Measurements from ENCODE around the gene CIB1. TPM values are rescaled to one million over a fixed set of nuclear protein-coding genes. Genes with fewer than 3 reads are reported as not detected.

CIB1 gene
- 26.0 and 29.1 TPM in 2 replicates for total RNA-seq (2021; fragmentation: NEBNext Ultra II Directional; extraction: Animal tissue kit (Norgen Biotek cat#: 25700))
- 50.4 and 63.5 TPM in 2 replicates for polyA plus RNA-seq (2011; rRNA removed)
- 38.4 TPM for polyA plus RNA-seq (2011; cell fraction: cytosol; rRNA removed)
- polyA plus RNA-seq (2011; cell fraction: nucleus; rRNA removed) = 45.0 TPM
- polyA plus RNA-seq (2012, experiment 1 of 2) = 23.9 to 40.2 TPM (median 38.3 TPM) in 4 replicates
- 39.5 TPM for polyA plus RNA-seq (2012, experiment 2 of 2)
- 34.1 TPM for polyA plus RNA-seq (2013, experiment 1 of 2)
- 34.8 TPM for polyA plus RNA-seq (2013, experiment 2 of 2)
- 11.5 and 15.4 TPM in 2 replicates for polyA minus RNA-seq (2011; rRNA and poly(A)+ RNA removed)
- polyA minus RNA-seq (2011; cell fraction: cytosol; rRNA and poly(A)+ RNA removed) = 10.4 TPM
- 5.3 TPM for polyA minus RNA-seq (2011; cell fraction: nucleus; rRNA and poly(A)+ RNA removed)
- long read RNA-seq, experiment 1, transcript CIB1-201 (7 exons, 1,247 nt) = major isoform, 37 of 51 reads
- long read RNA-seq, experiment 1, partial matches to known transcripts = 5 of 51 reads
- long read RNA-seq, experiment 1, other reads (novel, unspliced or antisense) = 8 of 51 reads
- long read RNA-seq, experiment 2, transcript CIB1-201 (7 exons, 1,247 nt) = major isoform, 81 of 91 reads
- long read RNA-seq, experiment 2, partial matches to known transcripts = 0 of 91 reads
- long read RNA-seq, experiment 2, other reads (novel, unspliced or antisense) = 9 of 91 reads

DNA sequence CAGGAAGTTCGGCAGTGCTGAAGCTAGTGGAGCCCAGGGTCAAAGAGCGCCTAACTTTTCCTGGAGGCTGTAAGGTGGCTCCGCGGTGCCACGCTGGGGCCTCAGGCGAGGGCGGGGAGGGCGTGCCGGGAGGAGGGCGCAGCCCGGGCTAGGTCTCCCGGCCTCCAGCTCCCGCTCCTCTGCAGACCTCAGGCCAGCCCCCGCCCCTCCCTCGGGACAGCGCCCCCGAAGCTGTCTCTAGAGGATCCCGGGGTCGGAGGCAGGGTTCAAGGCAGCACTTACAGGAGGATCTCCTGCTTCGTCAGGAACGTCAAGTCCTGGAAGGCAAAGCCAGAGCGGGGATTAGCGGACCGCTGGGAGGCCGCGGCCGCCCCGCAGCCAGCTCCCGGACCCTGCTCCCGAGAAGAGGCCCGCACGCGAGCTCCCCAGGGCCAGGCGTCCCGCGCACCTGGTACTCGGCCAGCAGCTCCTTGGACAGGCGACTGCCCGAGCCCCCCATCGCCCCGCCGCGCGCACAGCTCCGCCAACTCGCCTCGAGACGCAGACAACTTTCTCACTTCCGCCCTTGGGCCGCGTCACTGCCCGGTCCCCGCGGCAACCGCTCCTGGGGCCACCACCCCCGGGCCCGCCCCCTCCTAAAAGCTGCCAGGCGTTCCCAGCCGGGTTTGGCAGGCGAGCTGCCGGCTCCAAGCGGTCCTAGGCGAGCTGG, at the start of gene CIB1:
Gene CIB1 (minus strand): TSS at position 555 of the 709 bp plus-strand sequence. CDS start 56 bp downstream, at position 499.
- H3K79me2 ChIP-seq (ENCODE audit: control insufficient read depth in 1 of 2, insufficient read depth in 2 of 2, low read length in 2 of 2) = no peaks in the 10 kb centered on the region
- peaks cover 0 to 9% (median 7%) of the 10 kb centered on the region in 4 experiments; a peak in 4 of 8 replicates for H3K36me3 ChIP-seq (ENCODE audit: control insufficient read depth in 2 of 4, insufficient read depth in 4 of 4, low read length in 3 of 4)
- CTCF ChIA-PET (ENCODE audit: partially characterized antibody) = interaction anchor here (0.5 to 4.6 kb wide), 32 partner anchors 8 to 472 kb away, joined by 3 to 47 read pairs (median 4); partner anchors contain the start of genes IDH2, NGRN and TTLL13
- DNase-seq (ENCODE audit: low read depth in 1 of 2, low spot score in 2 of 2) (peak; percentile 76 to 94), FAIRE-seq (no peak)
- H4K20me1 ChIP-seq (replicated peaks in 1 of 2; ENCODE audit: control insufficient read depth in 1 of 2, insufficient read depth in 2 of 2, low read length in 2 of 2) = peaks cover 0 to 4% of the 10 kb centered on the region in 2 experiments
- H3K18ac ChIP-seq (ENCODE audit: extremely low read depth, low read length) = no peak within 1 kb of the TSS
- H3K79me1 ChIP-seq (ENCODE audit: low read depth, low read length) = peaks cover 6% of the 10 kb centered on the region
- POLR2A ChIA-PET (ENCODE audit: partially characterized antibody) = interaction anchor here (0.8 to 2.3 kb wide), 8 partner anchors 9 to 58 kb away, joined by 3 to 12 read pairs (median 4); partner anchors contain the start of genes SEMA4B and TTLL13
- no peak within 1 kb of the TSS for H2BK15ac ChIP-seq (ENCODE audit: low read length)
- H3K14ac ChIP-seq (ENCODE audit: insufficient read length) = no peak within 1 kb of the TSS
- no peaks in the 10 kb centered on the region for H3K27me3 ChIP-seq (replicated peaks in 1 of 4; ENCODE audit: control insufficient read depth in 3 of 4, extremely low read depth in 1 of 4, insufficient read depth in 3 of 4, low read length in 3 of 4)
- no peak within 1 kb of the TSS for H3K23ac ChIP-seq (ENCODE audit: insufficient read length)
- no peak within 1 kb of the TSS for H4K91ac ChIP-seq (replicated peaks; ENCODE audit: insufficient read length, low read length)
- H3K23me2 ChIP-seq (ENCODE audit: low read depth, low read length) = peaks cover 5% of the 10 kb centered on the region
- H2AFZ ChIP-seq (ENCODE audit: low read length) = no peak within 1 kb of the TSS; the same call in 1 of the 2 replicates
- peak within 1 kb of the TSS; percentile 57 to 76 (median 73) for H3K4me3 ChIP-seq (ENCODE audit: extremely low read depth in 1 of 4, insufficient read depth in 2 of 4, low read depth in 3 of 4, low read length in 4 of 4)
- peaks cover 0 to 6% (median under 1%) of the 10 kb centered on the region in 4 experiments; a peak in 4 of 7 replicates for H3K4me1 ChIP-seq (replicated peaks in 1 of 4; ENCODE audit: control insufficient read depth in 3 of 4, insufficient read depth in 4 of 4, low read length in 3 of 4)
- no peak within 1 kb of the TSS for H2BK120ac ChIP-seq (replicated peaks; ENCODE audit: low read depth, low read length)
- no peaks in the 10 kb centered on the region for H3K9me3 ChIP-seq (ENCODE audit: insufficient read depth in 2 of 2, low read depth in 1 of 2, low read length in 1 of 2)
- H3K4me2 ChIP-seq (ENCODE audit: insufficient read depth in 1 of 2, low read depth in 2 of 2, low read length in 2 of 2) = peak within 1 kb of the TSS; percentile 57 to 86
- no peak within 1 kb of the TSS for H3K27ac ChIP-seq (ENCODE audit: low read depth, low read length)
- WGBS, 2 experiments (ENCODE audit: extremely low coverage in 1 of 2, insufficient coverage in 1 of 2, insufficient read length in 1 of 2, insufficient replicate concordance in 2 of 2, low coverage in 1 of 2, low lambda C conversion rate in 2 of 2, missing lambda C conversion rate in 1 of 2) = 4% methylated on average over 27 of the region's 63 CpGs; no CpG with 5 or more reads in 1 of the 2 experiments
- no peak within 1 kb of the TSS for H3K56ac ChIP-seq (replicated peaks; ENCODE audit: insufficient read length, low read depth, low read length)
- peak within 1 kb of the TSS; percentile 28 for H3K4ac ChIP-seq (replicated peaks; ENCODE audit: insufficient read length, low read depth, low read length)
- no peak within 1 kb of the TSS for H2AK5ac ChIP-seq (ENCODE audit: low read depth, low read length)
- no peak within 1 kb of the TSS for H2BK20ac ChIP-seq (ENCODE audit: low read length)
- H4K5ac ChIP-seq (ENCODE audit: insufficient read length, low read depth, low read length) = no peak within 1 kb of the TSS
- no peak within 1 kb of the TSS for H2BK12ac ChIP-seq (ENCODE audit: low read depth, low read length)
- H2BK5ac ChIP-seq (ENCODE audit: low read depth, low read length) = no peak within 1 kb of the TSS
- H4K8ac ChIP-seq (ENCODE audit: extremely low read depth, insufficient read depth, low read length) = peak within 1 kb of the TSS; percentile 88; the same call in 1 of the 2 replicates
- peak within 1 kb of the TSS; percentile 35 to 59 (median 50) for H3K9ac ChIP-seq (replicated peaks in 1 of 4; ENCODE audit: extremely low read depth in 1 of 4, low read depth in 3 of 4, low read length in 3 of 4)
- TF ChIP-seq TBP (IDR thresholded peaks at IDR 0.05; ENCODE audit: low read depth, low read length) = no peak
- no peak for TF ChIP-seq HDAC2 (IDR thresholded peaks at IDR 0.05; ENCODE audit: borderline replicate concordance in 1 of 2, low read depth in 2 of 2, low read length in 2 of 2)
- no peak for TF ChIP-seq JUND (IDR thresholded peaks at IDR 0.05; ENCODE audit: low read length)
- no peak for TF ChIP-seq CHD1 (IDR thresholded peaks at IDR 0.05; ENCODE audit: low read depth, low read length)
- peak; percentile 34; the same call in 1 of the 2 replicates for TF ChIP-seq EGR1 (IDR thresholded peaks at IDR 0.05; ENCODE audit: borderline replicate concordance, low read depth, low read length)
- no peak for TF ChIP-seq SUZ12 (IDR thresholded peaks at IDR 0.05; ENCODE audit: low read length)
- TF ChIP-seq TCF12 (IDR thresholded peaks at IDR 0.05; ENCODE audit: low read depth, low read length) = no peak
- peak in 1 of 2 experiments; percentile 67; a peak in 2 of 3 replicates for TF ChIP-seq POLR2A (IDR thresholded peaks at IDR 0.05; ENCODE audit: control extremely low read depth in 1 of 2, low read depth in 2 of 2, low read length in 2 of 2)
- TF ChIP-seq SIN3A (conservative IDR thresholded peaks at IDR 0.05 in 1 of 2, IDR thresholded peaks at IDR 0.05 in 1 of 2; ENCODE audit: low read depth in 1 of 2, low read length in 2 of 2) = peak; percentile 45 to 89; a peak in 2 of 4 replicates
